RWPE2 (cell line): Measurements from ENCODE around the gene STX1B.

Source experiments
- ATAC-seq: fragments of 200-7000 bp; cut with Tn5 transposase; 3 replicates; pipeline ENCODE4 v1.9.1; 2021; ENCODE audit warnings: low read depth
- DNase-seq: peaks from one replicate; pipeline ENCODE4 v3.0.0-alpha.2; 2020; ENCODE audit warnings: low spot score
- H3K27ac ChIP-seq: fragments of 450-650 bp; 2 replicates; pipeline ENCODE4 v1.5.1; 2017; ENCODE audit warnings: mild to moderate bottlenecking; ENCODE audit not compliant: poor library complexity, severe bottlenecking
- H3K27me3 ChIP-seq: fragments of 250-450 bp; sonication (Bioruptor Pico); 2 replicates; pipeline ENCODE4 v1.5.1; 2021; ENCODE audit warnings: mild to moderate bottlenecking, moderate library complexity; ENCODE audit not compliant: insufficient read depth, poor library complexity, severe bottlenecking
- H3K36me3 ChIP-seq: fragments of 250-450 bp; sonication (Bioruptor Pico); 2 replicates; pipeline ENCODE4 v1.5.1; 2020; ENCODE audit warnings: low read depth, mild to moderate bottlenecking, moderate library complexity
- H3K4me1 ChIP-seq: fragments of 250-450 bp; sonication (Bioruptor Pico); 2 replicates; pipeline ENCODE4 v1.5.1; 2021; ENCODE audit warnings: mild to moderate bottlenecking, moderate library complexity; ENCODE audit not compliant: insufficient read depth, poor library complexity, severe bottlenecking
- H3K4me3 ChIP-seq: fragments of 250-450 bp; sonication (Bioruptor Pico); 2 replicates; pipeline ENCODE4 v1.5.1; 2021; ENCODE audit warnings: mild to moderate bottlenecking, moderate library complexity; ENCODE audit not compliant: severe bottlenecking
- H3K9me3 ChIP-seq: fragments of 250-450 bp; sonication (Bioruptor Pico); 2 replicates; pipeline ENCODE4 v1.5.1; 2021; ENCODE audit warnings: mild to moderate bottlenecking, moderate library complexity; ENCODE audit not compliant: severe bottlenecking
- TF ChIP-seq, protein P1 (sequence below): fragments of 450-650 bp; IDR thresholded peaks from one replicate; pipeline ENCODE4 v1.5.1; 2017; ENCODE audit warnings: mild to moderate bottlenecking, moderate library complexity; ENCODE audit not compliant: poor library complexity, severe bottlenecking

Gene STX1B

DNA sequence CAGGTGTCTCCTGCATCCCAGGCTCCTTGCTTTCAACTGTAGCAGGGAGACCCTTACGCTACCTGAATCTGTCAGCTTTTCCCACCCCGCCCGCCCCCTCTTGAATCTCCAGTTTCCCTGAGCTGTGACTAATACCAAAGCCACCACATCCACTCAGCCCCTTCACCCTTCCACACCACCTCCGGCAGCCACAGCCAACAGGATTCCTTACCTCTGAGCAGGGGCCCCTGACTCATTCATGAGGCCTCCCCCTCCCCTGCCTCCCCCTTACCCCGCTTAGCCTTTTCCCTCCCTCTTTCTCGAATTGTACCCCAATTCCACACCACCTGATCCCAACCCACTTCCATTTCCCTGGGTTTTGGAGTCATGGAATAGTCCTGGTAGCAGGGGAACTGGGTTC lies 2.3 kb downstream of the STX1B start:
- TF ChIP-seq, protein P1, sequence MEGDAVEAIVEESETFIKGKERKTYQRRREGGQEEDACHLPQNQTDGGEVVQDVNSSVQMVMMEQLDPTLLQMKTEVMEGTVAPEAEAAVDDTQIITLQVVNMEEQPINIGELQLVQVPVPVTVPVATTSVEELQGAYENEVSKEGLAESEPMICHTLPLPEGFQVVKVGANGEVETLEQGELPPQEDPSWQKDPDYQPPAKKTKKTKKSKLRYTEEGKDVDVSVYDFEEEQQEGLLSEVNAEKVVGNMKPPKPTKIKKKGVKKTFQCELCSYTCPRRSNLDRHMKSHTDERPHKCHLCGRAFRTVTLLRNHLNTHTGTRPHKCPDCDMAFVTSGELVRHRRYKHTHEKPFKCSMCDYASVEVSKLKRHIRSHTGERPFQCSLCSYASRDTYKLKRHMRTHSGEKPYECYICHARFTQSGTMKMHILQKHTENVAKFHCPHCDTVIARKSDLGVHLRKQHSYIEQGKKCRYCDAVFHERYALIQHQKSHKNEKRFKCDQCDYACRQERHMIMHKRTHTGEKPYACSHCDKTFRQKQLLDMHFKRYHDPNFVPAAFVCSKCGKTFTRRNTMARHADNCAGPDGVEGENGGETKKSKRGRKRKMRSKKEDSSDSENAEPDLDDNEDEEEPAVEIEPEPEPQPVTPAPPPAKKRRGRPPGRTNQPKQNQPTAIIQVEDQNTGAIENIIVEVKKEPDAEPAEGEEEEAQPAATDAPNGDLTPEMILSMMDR, result no peak
- Histone ChIP-seq H3K4me1 (peaks cover 4% of the 10 kb centered on the region), H3K9me3 (no peaks in the 10 kb centered on the region), H3K36me3 (no peaks in the 10 kb centered on the region), H3K4me3 (no peak overlapping the region), H3K27me3 (peaks cover 13% of the 10 kb centered on the region), H3K27ac (no peak overlapping the region)
- DNase-seq (no peak), ATAC-seq (peak; percentile 71)

DNA sequence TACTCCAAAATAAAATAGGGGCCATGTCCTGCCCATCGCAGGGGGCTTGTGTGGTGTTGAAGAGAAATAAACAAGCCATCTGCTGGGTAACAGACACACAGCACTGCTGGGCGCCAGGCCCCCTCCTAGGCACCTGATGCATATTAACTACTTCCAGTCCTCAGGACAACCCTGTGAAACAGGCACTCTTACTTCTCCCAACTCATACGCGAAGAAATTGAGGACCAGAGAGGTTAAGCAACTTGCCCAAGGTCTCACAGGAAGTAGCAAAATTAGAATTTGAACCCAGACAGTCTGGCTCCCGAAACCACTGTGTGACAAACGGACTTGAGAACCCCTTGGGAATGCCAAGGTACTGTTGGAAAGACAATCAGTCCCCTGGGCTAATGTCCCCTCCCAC lies 2.8 kb downstream of the STX1B start:
- no peaks in the 10 kb centered on the region for H3K36me3 ChIP-seq
- H3K4me3 ChIP-seq, result no peak overlapping the region
- TF ChIP-seq, protein P1, result no peak
- H3K27me3 ChIP-seq, result peaks cover 13% of the 10 kb centered on the region
- H3K4me1 ChIP-seq, result peaks cover 4% of the 10 kb centered on the region
- no peak for DNase-seq
- no peaks in the 10 kb centered on the region for H3K9me3 ChIP-seq
- H3K27ac ChIP-seq, result no peak overlapping the region
- no peak for ATAC-seq

DNA sequence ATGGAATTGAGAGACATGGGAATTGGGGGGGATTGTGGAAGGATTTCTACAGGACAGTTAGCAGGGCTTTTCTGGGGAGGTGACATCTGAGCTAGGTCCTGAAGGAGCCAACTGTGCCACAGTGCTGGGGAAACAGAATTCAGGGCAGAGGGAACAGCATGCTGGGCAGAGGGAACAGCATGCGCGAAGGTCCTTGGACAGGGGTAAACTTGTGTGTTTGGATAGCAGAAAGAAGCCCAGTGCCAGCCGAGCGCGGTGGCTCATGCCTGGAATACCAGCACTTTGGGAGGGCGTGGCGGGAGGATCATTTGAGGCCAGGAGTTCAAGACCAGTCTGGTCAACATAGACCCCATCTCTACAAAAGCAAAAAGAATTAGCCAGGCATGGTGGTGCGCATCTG lies 3.8 kb downstream of the STX1B start:
- no peak overlapping the region for H3K4me3 ChIP-seq

DNA sequence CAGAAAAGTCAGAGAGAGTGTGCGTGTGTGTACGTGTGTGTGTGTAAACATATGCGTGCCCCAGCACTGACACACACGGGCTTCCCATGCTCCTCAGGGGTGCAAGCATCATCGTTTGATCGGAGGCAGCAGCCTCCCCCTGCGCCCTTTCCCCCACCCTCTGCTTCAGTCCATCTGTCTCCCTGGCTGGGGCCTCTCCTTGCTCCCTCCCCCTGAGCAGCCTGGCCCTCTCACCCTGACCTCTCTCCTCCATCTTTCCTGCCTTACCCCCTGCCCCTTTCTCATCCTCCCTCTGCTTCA lies 4.4 kb downstream of the STX1B start:
- Histone ChIP-seq H3K4me3 (no peak overlapping the region), H3K27me3 (peaks cover 3% of the 10 kb centered on the region), H3K4me1 (peaks cover 4% of the 10 kb centered on the region), H3K9me3 (no peaks in the 10 kb centered on the region), H3K27ac (no peak overlapping the region), H3K36me3 (no peaks in the 10 kb centered on the region)
- TF ChIP-seq, protein P1, result no peak
- ATAC-seq (no peak), DNase-seq (no peak)

More for the DNA sequence above, 3.8 kb downstream of the STX1B start:
- Histone ChIP-seq H3K27me3 (peaks cover 7% of the 10 kb centered on the region), H3K36me3 (no peaks in the 10 kb centered on the region), H3K9me3 (no peaks in the 10 kb centered on the region), H3K27ac (no peak overlapping the region), H3K4me1 (peaks cover 4% of the 10 kb centered on the region)
- DNase-seq (no peak), ATAC-seq (no peak)
- TF ChIP-seq, protein P1, result no peak

DNA sequence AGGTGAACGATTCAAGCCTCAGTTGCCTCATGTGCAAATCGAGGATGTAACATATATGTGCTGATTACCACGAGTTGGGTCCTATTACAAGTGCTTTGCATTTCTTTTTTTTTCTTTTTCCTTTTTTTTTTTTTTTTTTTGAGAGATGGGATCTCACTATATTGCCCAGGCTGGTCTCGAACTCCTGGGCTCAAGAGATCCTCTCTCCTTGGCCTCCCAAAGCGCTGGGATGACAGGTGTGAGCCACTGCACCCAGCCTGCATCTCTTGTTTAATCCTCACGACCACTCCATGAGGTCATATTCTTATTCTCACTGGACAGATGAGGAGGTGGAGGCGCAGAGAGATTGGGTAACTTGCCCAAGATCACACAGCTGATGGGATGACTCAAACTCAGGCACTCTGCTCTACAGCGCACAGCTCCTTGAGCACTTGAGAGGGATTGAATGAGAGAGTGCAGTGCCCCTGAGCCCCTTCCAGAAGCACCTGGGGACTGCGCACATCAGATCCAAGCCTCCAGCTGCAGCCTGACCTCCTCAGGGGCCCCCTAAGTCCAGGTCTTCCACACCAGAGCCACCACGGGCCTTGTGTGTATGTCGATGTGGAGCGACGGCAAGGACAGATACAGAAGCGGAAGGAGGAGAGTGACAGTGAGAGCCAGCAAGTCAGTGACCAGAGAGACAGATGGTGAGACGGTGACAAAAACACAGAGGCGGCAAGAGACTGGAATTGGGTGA lies 4.9 kb downstream of the STX1B start:
- Histone ChIP-seq H3K4me3 (no peak overlapping the region), H3K4me1 (peaks cover 4% of the 10 kb centered on the region), H3K9me3 (no peaks in the 10 kb centered on the region), H3K27ac (no peak overlapping the region), H3K27me3 (no peaks in the 10 kb centered on the region), H3K36me3 (no peaks in the 10 kb centered on the region)
- TF ChIP-seq, protein P1, result no peak
- DNase-seq, result no peak
- ATAC-seq, result no peak
